IPS-NIHi7 (cell line): ENCODE measurements around the gene SLC44A1.

Experiments
- DNase-seq: peaks from one replicate; pipeline ENCODE4 v3.0.0; 2012; ENCODE audit warnings: mixed read lengths; ENCODE audit errors: extremely low spot score

SLC44A1 gene

DNA sequence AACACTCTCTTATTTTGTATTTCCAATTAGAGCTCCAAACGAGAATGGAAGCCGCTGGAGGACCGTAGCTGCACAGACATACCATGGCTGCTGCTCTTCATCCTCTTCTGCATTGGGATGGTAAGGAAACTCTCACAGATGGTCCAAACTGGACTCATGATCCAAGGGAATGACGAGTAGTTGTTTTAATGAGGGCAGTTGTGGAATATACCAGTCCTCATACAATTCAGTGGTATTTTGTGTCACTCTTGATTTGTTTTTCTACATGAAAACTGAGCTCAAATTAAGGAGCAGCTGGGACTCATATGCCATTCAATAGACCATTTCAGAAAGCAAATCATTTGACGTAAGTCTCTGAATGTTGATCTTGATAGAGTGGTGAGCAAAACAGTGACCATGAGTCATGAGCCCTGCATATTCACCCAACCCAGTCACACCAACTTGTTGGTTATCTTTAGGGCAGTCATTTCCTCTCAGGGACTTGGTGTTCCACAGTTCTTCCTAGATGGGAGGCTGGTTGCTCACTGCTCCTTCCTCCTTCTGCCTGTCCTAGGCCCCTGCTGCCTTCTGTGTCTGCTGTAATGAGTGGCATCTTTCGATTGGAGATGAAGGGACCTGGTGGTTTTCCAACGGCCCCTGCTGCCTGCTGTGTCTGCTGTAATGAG lies 54.9 kb downstream of the SLC44A1 start:
- DNase-seq: peak; percentile 33

- DNase-seq: no peak
These were observed 58.3 kb downstream of the SLC44A1 start for GRCh38 chr9:105302728-105303127.

DNA sequence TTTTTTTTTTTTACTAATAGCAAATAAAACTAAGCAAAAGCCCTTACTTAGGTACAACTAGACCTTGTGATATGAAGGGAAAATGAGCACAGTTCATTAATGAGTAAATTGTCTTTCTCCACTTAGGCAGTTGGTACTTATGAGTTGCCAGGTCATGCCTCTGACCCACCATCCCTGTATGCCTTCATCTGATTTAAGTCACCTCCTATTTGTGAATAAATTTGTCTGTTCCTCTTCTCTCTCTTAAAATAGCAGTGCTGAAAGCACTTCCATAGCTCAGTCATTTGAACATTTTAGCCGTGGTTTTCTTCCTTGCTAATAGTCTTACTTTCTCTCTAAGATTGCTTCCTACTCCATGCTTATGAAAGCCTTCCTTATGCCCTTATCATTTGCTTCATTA lies 61.4 kb downstream of the SLC44A1 start:
- no peak for DNase-seq

- no peak for DNase-seq
These were observed 62.1 kb downstream of the SLC44A1 start for GRCh38 chr9:105306351-105307140.

DNA sequence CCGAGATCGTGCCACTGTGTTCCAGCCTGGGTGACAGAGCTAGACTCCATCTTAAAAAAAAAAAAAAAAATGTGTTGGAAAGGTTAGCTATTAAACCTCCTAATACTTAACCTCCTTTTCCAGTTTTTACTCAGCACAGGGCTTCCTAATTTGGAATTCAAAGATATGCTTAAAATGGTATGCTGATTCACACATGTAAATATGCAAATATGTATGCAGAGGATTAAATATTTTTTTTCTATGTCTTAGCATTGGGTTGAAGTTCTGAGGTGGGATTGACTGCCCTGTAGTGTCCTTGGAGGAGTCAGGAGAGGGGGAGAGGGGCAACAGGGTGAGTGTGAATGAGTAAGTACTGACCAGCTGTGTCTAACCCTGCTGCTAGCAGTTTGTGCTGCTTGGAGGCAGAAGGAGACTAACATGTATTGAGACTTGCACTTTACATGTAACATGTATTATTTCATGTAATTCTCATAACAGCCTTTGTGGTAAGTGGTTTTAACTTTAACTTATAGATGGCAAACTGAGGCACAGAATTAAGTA lies 63.2 kb downstream of the SLC44A1 start:
- DNase-seq: no peak

DNA sequence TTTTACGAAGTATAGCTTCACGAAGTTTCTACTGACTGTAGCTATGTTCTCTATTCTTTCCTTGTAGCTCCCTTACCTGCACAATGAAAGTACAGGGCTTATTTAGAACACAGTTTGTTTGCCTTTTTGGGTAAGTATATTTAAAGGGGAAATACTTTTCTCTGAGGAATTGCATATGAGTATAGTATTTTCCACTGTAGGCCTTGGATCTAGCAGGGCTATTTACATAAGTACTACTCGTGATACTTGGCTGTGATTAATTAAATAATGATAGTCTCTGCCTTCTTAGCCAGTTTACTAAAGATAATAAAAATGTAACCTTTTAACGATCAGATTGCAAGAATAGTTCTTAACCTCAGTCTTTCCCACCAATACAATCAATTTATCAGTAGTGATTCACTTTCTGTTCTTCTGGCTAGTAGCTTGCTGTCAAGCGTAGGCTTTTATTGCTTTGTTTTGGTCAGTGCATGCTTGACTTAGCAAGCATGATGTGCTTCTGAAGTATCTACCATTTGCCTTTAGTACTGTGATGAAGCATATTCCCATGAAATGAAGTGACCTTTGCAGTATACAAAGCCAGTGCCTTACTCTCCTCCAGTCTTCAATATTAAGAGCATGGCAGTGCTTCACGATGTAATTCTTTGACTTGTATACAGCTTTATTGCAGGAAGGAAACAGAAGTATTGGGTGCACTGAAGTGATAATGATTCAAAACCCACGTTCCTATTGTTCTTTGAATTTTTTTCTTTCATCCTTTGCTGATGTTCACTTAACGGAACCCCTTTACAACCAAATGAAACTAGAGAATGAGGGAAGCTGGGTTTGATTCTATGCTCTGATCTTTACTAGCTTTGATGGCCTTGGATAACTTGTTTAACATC lies 64.2 kb downstream of the SLC44A1 start:
- no peak for DNase-seq

DNA sequence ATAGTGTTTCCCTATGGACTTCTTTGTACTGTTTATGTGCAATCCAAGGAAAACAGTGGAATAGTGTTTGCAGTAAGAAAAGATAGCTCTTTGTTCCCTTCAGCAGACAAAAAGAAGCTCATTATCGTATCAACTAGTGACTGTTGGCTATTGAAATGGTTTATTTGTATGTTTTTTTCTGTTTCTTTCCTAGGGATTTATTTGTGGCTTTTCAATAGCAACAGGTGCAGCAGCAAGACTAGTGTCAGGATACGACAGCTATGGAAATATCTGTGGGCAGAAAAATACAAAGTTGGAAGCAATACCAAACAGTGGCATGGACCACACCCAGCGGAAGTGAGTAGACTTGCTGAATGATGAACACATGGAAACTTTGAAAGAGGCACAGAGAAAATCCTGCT lies 65.1 kb downstream of the SLC44A1 start:
- DNase-seq: no peak

DNA sequence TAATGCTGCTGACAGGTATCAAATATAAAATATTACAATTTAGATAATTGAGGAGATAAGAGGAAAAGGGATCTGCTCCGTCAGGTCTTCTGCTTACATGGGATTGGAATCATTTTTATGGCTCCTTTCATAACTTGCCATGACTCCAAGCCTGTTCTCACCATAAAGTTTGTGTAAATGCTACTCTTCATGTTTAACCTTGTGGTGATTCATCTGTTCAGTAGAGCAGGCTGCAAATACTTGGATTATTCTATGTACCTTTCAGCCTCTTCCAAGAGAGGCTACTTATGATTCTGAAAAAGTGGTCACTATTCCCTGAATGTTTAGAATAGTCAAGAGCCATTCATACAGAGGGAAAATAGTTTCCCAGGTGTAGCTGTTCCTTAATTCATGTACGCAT lies 66.9 kb downstream of the SLC44A1 start:
- DNase-seq: no peak

DNA sequence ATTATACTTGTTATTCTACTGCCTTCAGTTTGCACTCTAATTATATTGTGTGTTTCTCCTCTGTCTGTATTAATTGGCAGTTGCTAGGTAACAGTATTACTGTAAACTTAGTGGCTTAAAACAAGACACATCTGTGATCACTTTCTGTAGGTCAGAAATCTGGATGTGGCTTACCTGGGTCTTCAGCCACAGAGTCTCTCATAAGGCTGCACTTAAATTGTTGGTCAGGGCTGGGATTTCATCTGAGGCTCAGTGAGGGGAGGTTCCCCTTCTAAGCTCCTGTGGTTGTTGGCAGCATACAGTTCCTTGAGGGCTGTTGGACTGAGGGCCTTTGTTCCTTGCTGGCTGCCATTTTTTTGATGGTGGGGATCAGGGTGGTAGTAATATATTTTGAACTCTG lies 68.8 kb downstream of the SLC44A1 start:
- DNase-seq: no peak

- no peak for DNase-seq
These were observed 72.3 kb downstream of the SLC44A1 start for GRCh38 chr9:105316703-105317102.

DNA sequence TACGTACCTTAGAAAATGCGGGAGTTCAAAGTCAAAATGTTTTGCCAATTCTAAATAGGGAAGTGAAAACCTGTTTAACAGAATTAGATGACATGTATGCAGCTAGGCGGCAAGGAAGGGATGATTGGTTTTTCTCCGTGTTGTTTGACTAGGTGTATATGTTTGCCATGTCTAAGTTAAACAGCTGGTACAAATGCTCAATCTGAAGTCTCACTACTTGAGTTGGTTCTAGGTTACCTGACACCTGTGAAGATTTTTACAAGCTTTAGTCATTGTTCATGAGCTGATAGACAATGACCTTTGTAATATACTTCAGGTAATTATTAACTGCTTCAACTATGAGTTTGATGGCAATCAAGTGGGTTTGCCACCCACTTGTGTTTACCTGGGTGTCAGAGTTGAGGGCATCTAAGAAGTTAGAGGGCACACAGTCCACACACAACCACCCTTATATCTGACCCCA lies 74.3 kb downstream of the SLC44A1 start:
- no peak for DNase-seq

DNA sequence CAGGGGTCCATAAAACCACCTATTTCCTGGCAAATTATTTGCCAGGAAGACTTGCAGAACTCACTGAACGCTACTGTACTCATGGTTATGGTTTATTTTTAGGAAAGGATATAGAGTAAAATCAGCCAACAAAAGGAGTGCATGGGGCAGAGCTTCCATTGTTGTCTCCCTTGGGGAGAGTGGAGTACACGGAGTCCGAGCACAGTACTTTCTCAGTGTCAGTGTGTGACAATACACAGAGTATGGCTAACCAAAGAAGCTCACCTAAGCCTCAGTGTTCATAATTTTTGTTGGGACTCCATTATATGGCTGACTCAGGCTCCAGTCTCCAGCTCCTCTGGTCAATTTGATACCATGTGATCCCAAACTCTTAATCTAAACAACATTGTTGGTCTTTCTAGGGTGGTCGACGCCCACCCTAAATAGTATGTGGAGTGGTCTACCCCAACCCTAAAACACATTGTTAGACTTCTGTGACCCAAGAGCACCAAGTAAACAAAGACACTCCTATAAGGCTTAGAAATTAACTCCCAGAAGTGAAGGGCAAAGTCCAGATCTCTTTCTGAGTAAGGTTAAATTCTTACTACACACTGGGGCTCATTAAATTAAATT lies 74.9 kb downstream of the SLC44A1 start:
- DNase-seq: no peak

DNA sequence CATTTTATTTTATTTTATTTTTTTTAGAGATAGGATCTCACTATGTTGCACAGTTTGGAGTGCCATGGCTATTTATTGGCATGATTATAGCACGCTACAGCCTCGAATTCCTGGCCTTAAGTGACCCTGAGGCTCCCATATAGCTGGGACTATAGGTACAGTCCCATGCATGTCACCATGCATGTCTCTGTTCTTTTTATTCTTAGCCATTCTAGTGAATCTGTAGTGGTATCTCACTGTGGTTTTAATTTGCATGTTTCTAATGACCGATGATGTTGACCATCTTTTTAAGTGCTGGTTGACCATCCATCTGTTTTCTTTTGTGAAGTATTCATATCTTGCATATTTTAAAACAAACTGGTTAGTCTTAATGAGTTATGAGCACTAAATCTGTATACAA lies 76.1 kb downstream of the SLC44A1 start:
- DNase-seq: no peak

DNA sequence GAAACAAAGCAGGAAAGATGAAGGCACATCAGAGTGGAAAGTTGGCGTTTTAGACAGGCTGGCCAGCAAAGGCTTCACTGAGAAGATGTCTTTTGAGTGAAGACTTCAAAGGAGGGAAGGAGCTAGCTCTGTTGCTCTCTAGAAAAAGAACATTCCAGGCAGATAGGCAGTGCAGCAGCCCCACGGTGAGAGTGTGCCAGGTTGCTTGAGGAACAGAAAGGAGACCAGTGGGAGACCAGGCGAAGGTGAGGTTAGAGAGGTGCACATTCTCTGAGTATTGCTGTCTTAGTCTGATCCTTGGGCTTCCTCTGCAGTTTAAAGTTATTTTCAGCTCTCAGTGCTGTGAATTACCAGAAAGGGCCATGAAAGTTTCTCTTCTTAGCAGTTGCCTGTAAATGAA lies 83.8 kb downstream of the SLC44A1 start:
- DNase-seq: no peak

GRCh38 chr9:105328872-105329718 lies 84.6 kb downstream of the SLC44A1 start:
- no peak for DNase-seq

- DNase-seq: no peak
These were observed 85.2 kb downstream of the SLC44A1 start for GRCh38 chr9:105329719-105330062.

DNA sequence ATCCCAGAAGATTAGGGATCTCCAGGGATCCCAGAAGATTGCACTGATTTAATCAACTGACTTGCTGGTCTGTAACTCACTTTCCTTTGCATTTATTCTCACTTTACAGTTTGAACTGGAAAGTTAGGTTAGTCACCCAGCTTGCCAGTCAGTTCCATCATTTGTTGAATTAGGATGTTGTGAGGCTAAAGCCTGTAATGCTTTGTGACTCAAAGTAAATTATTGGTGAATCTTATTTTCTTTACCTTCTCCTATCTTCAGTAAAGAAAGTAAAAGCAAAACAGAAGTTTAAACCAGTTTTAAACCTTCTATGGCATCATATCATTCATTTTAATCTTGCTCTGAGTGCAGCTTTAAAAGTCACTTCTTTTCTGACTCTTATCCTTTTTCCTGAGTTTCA lies 85.8 kb downstream of the SLC44A1 start:
- DNase-seq: no peak

DNA sequence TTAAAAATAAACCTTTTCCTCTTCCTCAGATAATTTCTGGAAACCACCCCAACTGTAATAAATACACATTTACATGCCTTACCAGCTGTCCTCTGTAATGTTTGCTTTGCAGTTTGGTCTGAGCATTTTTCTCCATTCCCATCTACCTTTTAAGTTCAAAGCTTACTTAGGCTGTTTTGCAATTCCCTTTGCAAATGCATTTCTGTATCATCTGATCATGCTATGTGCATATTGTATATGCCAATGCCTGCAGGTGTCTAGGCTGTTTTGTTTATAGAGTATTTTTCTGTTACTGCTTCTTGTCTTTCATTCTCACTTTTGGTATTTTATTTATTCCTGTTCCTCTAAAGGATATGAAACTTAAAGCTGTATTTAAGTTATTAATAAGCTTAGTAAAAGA lies 86.3 kb downstream of the SLC44A1 start:
- no peak for DNase-seq

DNA sequence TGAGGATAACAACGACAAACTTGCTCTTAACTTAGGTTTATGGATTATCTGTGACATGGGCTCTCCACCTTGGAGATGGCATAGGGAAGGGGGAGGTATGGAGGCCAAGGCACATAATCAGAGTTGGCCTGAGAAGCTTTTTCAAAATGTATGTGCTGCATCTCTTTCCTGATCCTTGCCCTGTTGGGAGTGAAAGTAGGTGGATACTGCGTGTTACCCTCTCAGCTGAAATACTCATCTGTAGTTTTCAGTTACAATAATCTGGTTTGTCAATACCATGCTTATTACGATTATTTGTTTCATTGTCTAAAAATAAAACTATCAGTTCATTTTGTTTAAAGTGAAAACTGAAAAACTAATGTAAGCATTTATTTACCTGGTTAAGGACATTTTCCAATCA lies 86.7 kb downstream of the SLC44A1 start:
- DNase-seq: no peak

GRCh38 chr9:105331755-105332154 lies 87.3 kb downstream of the SLC44A1 start:
- DNase-seq: no peak

GRCh38 chr9:105332471-105332870 lies 88.0 kb downstream of the SLC44A1 start:
- no peak for DNase-seq
